GM06990 (cell line): Measurements from ENCODE around the gene MAML3.

Source experiments
- DNase-seq: peaks from one replicate; pipeline ENCODE4 v3.0.0-alpha.2; 2011; ENCODE audit not compliant: insufficient read length; ENCODE audit errors: extremely low read depth
- H3K27me3 ChIP-seq: replicated peaks from 2 replicates; pipeline ENCODE4 v1.6.0; 2011; ENCODE audit warnings: low read length; ENCODE audit not compliant: control insufficient read depth, insufficient read depth
- H3K36me3 ChIP-seq: 2 replicates; pipeline ENCODE4 v1.5.1; 2011; ENCODE audit warnings: low read length; ENCODE audit not compliant: control insufficient read depth, insufficient read depth
- H3K4me3 ChIP-seq: replicated peaks from 2 replicates; pipeline ENCODE4 v1.5.1; 2011; ENCODE audit warnings: low read depth, mild to moderate bottlenecking, control low read depth, low read length
- CTCF ChIP-seq: IDR thresholded peaks from 2 replicates; pipeline ENCODE4 v1.5.1; 2011; ENCODE audit warnings: low read length, control low read depth, mild to moderate bottlenecking, inconsistent platforms; ENCODE audit not compliant: insufficient read depth, poor library complexity, severe bottlenecking

MAML3 gene

GRCh38 chr4:140085062-140085622 lies 68.8 kb downstream of the MAML3 start:
- DNase-seq: no peak
- H3K27me3 ChIP-seq: 0 out of 2 replicates have a peak, but pooled peaks cover 1% of the 10 kb centered on the region
- TF ChIP-seq CTCF: no peak
- no peaks in the 10 kb centered on the region for H3K36me3 ChIP-seq
- H3K4me3 ChIP-seq: no peak overlapping the region

GRCh38 chr4:140084385-140084784 lies 69.6 kb downstream of the MAML3 start:
- Histone ChIP-seq H3K4me3 (no peak overlapping the region), H3K36me3 (no peaks in the 10 kb centered on the region), H3K27me3 (0 out of 2 replicates have a peak, but pooled peaks cover 1% of the 10 kb centered on the region)
- DNase-seq: no peak
- TF ChIP-seq CTCF: no peak

DNA sequence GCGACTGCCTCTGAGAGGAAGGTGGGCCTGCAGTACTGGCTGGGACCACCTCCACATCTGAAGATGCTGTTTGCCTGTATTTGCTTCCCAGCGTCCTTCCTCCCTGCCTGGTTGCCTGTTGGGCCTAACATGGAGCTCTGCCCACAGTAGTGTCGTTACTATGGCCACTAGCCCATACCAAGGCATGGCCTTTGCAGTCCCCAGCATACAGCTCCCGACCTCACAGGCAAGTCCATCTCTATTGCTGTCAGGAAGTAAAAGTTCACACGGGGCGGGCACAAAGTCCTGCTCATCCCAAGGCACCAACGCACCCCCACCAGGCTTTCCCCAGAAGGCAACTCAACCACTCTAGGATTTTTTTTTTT lies 71.6 kb downstream of the MAML3 start:
- Histone ChIP-seq H3K27me3 (0 out of 2 replicates have a peak, but pooled peaks cover 1% of the 10 kb centered on the region), H3K4me3 (no peak overlapping the region), H3K36me3 (no peaks in the 10 kb centered on the region)
- TF ChIP-seq CTCF: no peak
- DNase-seq: no peak

DNA sequence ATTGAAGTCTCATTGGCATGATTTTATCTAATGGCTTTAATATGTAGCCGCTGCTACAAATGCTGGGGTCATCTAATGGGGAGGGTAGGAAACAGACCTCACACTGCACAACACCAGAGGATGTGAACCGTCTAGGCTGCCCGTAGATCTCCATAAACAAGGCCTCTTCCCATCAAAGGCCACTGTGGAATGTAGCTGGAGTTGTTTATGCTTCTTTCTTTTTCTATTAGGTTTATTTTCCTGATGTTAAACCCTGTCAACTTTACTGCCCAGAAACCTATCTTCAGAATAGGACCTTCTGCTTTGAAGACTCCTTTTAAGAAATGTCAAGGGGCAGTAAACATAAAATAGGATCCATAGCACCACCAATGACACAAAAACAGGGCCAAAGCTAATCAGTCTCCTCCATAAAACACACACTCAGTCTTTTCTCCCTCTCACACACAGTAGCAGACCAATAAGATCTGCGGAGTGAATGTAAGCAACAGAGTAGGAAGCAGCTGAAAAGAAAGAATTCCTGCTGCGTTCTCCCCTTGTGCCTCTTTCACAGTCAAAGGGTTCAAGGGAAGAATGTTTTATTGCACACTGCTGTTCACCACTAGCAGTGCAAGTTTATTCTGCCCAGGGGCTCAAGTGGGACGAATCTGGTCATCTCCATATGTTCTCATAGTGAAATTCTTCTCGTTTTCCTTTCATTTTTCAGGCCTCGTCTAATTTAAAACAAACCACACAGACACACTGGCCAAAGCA lies 72.2 kb downstream of the MAML3 start:
- Histone ChIP-seq H3K36me3 (no peaks in the 10 kb centered on the region), H3K27me3 (0 out of 2 replicates have a peak, but pooled peaks cover 1% of the 10 kb centered on the region), H3K4me3 (no peak overlapping the region)
- TF ChIP-seq CTCF: no peak
- DNase-seq: no peak

DNA sequence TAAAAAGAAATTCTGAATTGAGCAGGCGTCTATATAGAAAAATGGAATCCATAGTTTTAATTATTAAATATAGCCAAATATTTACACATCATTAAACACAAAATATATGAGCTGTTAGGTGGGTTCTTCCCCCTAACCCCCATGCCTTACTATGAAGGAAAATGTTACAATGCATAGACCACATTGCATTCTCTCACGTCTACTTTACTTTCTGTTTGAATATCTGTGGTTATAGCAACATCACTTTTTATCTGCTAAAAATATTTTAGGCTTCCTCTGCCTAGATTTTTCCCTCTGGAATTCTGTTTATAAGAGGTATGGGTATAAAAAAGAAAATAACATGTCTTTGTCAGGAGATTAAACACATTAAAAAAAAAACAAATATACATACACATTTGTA lies 73.1 kb downstream of the MAML3 start:
- Histone ChIP-seq H3K27me3 (0 out of 2 replicates have a peak, but pooled peaks cover 1% of the 10 kb centered on the region), H3K36me3 (no peaks in the 10 kb centered on the region), H3K4me3 (no peak overlapping the region)
- no peak for TF ChIP-seq CTCF
- DNase-seq: no peak
